ENCODE results near the gene NWD2.
"Not testable (repeated sequence)": the region's sequence is repeated elsewhere in the genome, so short reads cannot be mapped to it uniquely, and the experiment has no call there.

NWD2 gene

DNA sequence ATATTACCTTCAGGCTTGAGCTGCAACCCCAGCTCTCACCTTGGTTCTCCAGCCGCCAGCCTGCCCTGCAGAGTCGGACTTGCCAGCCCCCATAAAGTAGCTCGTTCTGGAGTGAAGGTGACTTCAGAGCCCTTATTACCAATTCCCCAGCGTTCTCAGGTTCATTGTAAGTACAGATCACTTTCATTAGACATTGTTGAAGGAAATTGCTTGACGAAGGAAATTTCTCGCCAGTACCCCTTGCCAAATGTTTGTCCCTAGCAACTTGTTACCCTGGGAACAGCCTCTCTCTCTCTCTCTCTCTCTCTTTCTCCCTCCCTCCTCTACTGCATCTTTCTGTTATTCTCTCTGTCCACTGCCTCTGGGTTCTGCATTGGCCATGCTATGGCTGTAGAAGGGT, 153.0 kb downstream of the NWD2 start:
- Mint-ChIP-seq H3K36me3 (no peaks in the 10 kb centered on the region), H3K27ac (no peak overlapping the region), H3K4me3 (no peak overlapping the region), H3K4me1 (no peaks in the 10 kb centered on the region), H3K9me3 (peaks cover 3% of the 10 kb centered on the region)
- no peak for DNase-seq (ENCODE audit: low spot score in 2 of 2)
- no peak for ATAC-seq

DNA sequence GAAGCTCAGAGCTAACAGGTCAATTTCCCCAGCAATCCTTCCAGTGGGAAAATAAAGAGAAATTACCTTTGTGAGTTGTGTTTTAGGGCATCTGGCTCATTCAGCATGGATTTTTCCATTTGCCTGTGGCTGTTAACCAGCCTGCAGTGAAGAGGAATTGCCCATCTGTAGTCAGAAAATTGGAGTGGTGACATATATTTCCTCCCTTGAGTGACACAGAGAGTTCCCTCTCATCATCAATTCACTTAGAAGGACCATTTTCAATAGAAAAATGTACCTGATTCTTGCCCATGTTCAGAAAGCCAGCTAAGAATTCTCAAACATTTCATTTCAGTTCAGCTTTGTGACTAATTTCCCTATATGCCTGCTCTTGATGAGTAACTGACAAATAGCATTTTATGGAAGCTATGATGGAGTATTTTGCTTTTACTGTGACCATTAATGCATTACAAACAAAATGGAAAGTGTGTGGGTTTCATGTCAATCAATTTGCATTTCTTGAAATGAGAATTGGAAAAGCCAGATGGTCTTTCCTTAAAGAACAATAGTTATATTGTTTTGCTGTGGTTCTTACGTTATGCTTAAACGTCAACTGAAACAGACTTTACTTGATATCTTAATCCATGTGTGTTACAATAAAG, 155.8 kb downstream of the NWD2 start:
- peak; percentile 42 for ATAC-seq
- Mint-ChIP-seq H3K9me3 (peaks cover 3% of the 10 kb centered on the region), H3K4me3 (no peak overlapping the region), H3K27ac (no peak overlapping the region), H3K4me1 (no peaks in the 10 kb centered on the region), H3K36me3 (no peaks in the 10 kb centered on the region)
- no peak for DNase-seq (ENCODE audit: low spot score in 2 of 2)

DNA sequence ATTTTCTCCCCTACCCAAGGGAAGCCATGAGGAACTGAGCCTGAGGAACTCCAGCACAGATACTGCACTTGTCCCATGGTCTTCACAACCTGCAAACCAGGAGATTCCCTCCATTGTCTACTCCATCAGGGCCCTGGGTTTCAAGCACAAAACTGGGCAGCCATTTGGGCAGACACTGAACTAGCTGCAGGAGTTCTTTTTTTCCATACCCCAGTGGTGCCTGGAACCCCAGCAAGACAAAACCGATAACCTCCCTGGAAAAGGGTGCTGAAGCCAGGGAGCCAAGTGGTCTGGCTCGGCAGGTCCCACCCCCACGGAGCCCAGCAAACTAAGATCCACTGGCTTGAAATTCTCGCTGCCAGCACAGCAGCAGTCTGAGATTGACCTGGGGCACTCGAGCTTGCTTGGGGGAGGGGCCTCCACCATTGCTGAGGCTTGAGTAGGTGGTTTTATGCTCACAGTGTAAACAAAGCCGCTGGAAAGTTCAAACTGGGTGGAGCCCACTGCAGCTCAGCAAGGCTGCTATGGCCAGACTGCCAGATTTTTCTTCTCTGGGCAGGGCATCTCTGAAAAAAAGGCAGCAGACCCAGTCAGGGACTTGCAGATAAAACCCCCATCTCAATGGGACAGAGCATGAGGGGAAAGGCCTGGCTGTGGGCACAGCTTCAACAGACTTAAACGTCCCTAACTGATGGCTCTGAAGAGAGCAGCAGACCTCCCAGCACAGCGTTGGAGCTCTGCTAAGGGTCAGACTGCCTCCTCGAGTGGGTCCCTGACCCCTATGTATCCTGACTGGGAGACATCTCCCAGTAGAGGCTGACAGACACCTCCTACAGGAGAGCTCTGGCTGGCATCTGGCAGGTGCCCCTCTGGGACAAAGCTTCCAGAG, 163.6 kb downstream of the NWD2 start:
- ATAC-seq; H3K4me1 Mint-ChIP-seq; H3K9me3 Mint-ChIP-seq; DNase-seq (ENCODE audit: low spot score in 2 of 2); H3K27ac Mint-ChIP-seq; H3K4me3 Mint-ChIP-seq; H3K36me3 Mint-ChIP-seq: not testable (repeated sequence)

DNA sequence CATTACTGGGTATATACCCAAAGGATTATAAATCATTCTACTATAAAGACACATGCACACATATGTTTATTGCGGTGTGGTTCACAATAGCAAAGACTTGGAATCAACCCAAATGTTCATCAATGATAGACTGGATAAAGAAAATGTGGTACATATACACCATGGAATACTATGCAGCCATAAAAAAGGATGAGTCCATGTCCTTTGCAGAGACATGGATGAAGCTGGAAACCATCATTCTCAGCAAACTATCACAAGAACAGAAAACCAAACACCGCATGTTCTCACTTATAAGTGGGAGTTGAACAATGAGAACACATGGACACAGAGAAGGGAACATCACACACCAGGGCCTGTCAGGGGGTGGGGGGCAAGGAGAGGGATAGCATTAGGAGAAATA, 169.1 kb downstream of the NWD2 start:
- H3K4me3 Mint-ChIP-seq; DNase-seq (ENCODE audit: low spot score in 2 of 2); H3K4me1 Mint-ChIP-seq; H3K27ac Mint-ChIP-seq; H3K36me3 Mint-ChIP-seq; H3K9me3 Mint-ChIP-seq; ATAC-seq: not testable (repeated sequence)

DNA sequence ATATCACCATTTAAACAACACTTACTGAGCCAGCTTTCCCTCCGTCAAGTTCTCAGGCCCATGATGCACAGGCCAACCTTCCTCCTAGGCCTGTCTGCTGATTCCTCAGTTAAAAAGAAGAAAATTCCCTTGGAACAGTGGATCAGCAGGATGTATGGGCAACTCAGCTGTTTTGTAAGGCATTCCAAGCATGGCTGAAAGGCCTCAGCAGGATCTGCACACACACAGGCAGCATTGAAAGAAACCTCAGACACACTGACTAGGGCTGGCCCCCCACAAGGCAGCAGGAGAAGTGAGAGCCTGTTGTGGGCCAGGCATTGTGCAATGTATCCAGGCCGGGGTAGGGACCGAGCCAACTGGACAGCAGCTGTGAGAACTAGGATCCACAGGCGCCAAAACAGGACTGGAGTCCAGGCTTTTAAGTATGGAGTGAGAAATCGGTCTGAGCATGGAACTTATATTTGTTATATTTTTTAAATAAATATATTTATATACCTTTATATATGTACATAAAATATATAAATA, 171.4 kb downstream of the NWD2 start:
- Mint-ChIP-seq H3K27ac (no peak overlapping the region), H3K36me3 (no peaks in the 10 kb centered on the region), H3K4me3 (no peak overlapping the region), H3K9me3 (no peaks in the 10 kb centered on the region), H3K4me1 (no peaks in the 10 kb centered on the region)
- ATAC-seq (no peak), DNase-seq (ENCODE audit: low spot score in 2 of 2) (no peak)

DNA sequence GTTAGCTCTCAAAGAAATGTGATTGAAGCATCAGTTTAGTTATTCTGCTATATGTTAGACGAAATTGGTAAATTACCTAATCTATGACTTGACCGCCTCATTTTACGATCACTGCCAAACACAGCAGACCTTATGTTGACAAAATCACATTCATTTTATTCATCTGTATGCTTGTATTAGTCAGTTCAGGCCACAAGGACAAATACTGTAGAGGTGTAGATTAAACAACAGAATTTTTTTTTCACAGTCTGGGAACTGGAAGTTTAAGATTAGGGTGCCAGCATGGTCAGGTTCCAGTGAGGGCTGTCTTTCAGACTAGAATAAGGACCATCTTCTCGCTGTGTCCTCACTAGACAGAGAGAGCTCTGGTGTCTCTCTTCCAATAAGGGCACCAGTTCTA, 177.1 kb downstream of the NWD2 start:
- no peaks in the 10 kb centered on the region for H3K36me3 Mint-ChIP-seq
- no peak overlapping the region for H3K4me3 Mint-ChIP-seq
- no peak overlapping the region for H3K27ac Mint-ChIP-seq
- no peak for ATAC-seq
- no peak for DNase-seq (ENCODE audit: low spot score in 2 of 2)
- H3K9me3 Mint-ChIP-seq: no peaks in the 10 kb centered on the region
- H3K4me1 Mint-ChIP-seq: no peaks in the 10 kb centered on the region

DNA sequence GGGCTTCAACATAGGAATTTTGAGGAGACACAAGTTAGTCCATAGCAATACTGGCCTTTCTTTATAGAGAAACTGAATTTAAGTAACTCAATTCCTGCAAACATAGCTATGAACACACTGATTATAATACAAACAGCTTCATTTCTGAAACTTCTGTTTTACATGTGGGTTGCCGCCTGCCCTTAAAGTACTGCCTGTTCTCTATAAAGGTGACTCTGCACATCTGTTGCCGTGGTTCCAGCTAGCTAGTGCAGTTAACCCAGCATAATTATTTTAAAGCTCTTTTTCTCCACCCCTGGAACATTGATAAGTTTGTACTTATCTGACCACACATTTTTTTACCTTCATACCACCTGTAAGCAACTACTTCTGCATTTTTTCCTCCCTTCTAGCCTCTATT, 177.6 kb downstream of the NWD2 start:
- Mint-ChIP-seq H3K9me3 (no peaks in the 10 kb centered on the region), H3K27ac (no peak overlapping the region), H3K4me3 (no peak overlapping the region), H3K4me1 (no peaks in the 10 kb centered on the region), H3K36me3 (no peaks in the 10 kb centered on the region)
- DNase-seq (ENCODE audit: low spot score in 2 of 2): no peak
- no peak for ATAC-seq

DNA sequence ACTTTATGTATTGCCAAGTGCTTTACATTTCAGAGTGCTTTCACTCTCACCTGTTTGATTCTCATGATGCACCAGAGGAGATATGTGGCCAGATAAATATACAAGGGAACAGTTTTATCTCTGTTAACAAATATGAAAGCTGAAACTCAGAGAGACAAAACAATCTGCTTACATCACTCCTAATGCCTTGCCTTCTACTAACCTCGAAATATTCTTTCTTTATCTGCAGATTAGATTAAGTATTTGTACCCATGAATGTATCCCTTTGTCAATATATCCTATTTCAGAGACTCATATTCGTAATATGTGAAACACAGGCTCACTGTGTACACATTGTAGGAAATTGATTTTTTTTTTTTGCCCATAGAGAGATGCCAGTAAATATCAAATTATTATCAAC, 178.1 kb downstream of the NWD2 start:
- ATAC-seq: no peak
- Mint-ChIP-seq H3K9me3 (no peaks in the 10 kb centered on the region), H3K4me3 (no peak overlapping the region), H3K36me3 (no peaks in the 10 kb centered on the region), H3K27ac (no peak overlapping the region), H3K4me1 (no peaks in the 10 kb centered on the region)
- no peak for DNase-seq (ENCODE audit: low spot score in 2 of 2)

DNA sequence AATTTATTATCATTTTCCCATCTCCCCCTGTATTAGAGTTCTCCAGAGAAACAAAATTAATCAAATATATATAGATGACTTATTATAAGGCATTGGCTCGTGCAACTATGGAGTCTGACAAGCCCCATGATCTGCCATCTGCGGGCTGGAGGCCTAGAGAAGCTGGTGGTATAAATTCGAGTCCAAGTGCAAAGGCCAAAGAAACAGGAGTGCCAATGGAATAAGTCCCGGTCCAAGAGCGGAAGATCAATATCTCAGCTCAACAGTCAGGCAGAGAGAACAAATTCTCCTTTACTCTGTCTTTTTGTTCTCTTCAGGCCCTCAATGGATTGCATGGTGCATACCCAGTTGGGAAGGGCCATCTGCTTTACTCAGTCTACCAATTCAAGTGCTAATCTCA, 178.8 kb downstream of the NWD2 start:
- Mint-ChIP-seq H3K4me3 (no peak overlapping the region), H3K9me3 (no peaks in the 10 kb centered on the region), H3K4me1 (no peaks in the 10 kb centered on the region), H3K27ac (no peak overlapping the region), H3K36me3 (no peaks in the 10 kb centered on the region)
- DNase-seq (ENCODE audit: low spot score in 2 of 2): no peak
- no peak for ATAC-seq

DNA sequence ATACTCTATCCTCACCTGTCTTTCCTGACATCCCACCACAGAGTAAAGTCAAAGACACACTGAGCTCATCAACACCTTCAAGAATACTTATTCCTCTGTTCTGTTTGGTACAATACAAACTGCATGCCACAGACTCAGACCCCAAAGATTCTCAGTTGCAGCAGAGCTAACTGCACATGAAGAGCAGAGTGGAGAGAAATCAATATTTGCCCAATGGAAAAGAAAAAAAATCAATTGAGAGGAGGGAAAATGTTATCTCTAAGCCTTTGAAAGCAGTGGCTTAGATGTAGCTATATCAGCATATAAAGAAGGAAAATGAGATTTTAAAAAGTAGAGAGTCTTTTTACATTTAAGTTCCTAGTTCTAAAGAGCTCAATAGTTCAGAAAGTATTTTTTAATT, 180.2 kb downstream of the NWD2 start:
- ATAC-seq (no peak), DNase-seq (ENCODE audit: low spot score in 2 of 2) (no peak)
- Mint-ChIP-seq H3K9me3 (no peaks in the 10 kb centered on the region), H3K36me3 (no peaks in the 10 kb centered on the region), H3K4me1 (no peaks in the 10 kb centered on the region), H3K4me3 (no peak overlapping the region), H3K27ac (no peak overlapping the region)

DNA sequence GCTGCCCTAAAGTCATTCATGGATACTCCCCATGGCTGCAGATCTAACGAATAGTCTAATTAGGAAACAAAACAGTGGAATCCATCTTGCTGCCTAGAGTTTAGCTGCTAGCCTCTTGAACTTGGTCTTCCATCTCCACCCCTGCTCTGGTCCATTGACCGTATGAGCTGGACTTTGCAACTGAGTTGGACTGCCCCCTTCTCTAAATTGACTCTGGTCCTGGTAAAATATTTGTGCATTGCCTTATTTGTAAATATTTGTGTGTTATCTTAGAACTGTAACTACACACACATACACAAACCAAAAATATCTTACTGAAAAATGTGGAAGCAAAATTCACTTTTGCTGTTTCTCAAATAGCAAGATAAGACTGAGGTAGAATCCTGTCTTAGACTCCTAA, 181.3 kb downstream of the NWD2 start:
- H3K4me3 Mint-ChIP-seq: no peak overlapping the region
- ATAC-seq (no peak), DNase-seq (ENCODE audit: low spot score in 2 of 2) (no peak)
- no peak overlapping the region for H3K27ac Mint-ChIP-seq
- no peaks in the 10 kb centered on the region for H3K4me1 Mint-ChIP-seq
- no peaks in the 10 kb centered on the region for H3K36me3 Mint-ChIP-seq
- H3K9me3 Mint-ChIP-seq: no peaks in the 10 kb centered on the region

DNA sequence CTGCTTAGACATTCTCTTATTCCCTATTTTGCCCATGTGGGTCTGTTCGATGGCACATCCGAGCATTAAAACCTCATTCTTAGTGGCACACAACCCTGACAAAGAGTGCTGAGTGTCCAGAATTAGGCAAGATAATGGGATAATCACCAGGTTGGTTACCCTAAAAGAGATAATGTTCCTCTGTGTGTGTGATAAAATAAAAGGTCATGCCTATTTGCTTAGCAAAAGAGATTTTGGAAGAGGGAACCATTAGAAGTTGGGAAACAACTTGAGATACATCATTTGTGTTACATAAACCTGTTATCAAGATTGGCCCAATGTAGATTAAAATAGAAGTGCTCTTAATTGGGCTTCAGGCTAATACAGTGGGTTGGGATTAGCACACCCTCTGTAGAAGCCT, 182.7 kb downstream of the NWD2 start:
- no peak overlapping the region for H3K4me3 Mint-ChIP-seq
- ATAC-seq (no peak), DNase-seq (ENCODE audit: low spot score in 2 of 2) (no peak)
- H3K36me3 Mint-ChIP-seq: no peaks in the 10 kb centered on the region
- H3K27ac Mint-ChIP-seq: no peak overlapping the region
- no peaks in the 10 kb centered on the region for H3K9me3 Mint-ChIP-seq
- H3K4me1 Mint-ChIP-seq: no peaks in the 10 kb centered on the region

DNA sequence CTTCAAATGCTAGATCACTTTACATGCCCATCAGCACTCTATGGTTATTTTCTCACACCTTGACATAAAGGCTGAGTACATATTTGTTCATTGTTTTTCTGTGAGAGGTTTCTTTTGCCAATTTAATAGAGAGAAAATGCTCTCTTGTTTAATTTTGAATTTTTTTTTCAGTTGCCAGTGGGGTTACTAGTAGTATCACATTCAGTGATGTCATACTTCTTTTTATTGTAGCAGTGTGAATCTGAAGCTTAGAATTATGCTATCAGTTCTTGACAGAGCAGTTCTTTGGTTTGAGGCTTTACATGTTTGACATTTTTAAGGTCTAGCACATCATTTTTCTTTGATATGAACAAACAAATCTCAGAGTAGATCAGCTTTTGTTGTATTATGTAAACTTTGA, 185.4 kb downstream of the NWD2 start:
- H3K4me3 Mint-ChIP-seq: no peak overlapping the region
- no peaks in the 10 kb centered on the region for H3K9me3 Mint-ChIP-seq
- no peak for ATAC-seq
- H3K36me3 Mint-ChIP-seq: no peaks in the 10 kb centered on the region
- no peak for DNase-seq (ENCODE audit: low spot score in 2 of 2)
- no peak overlapping the region for H3K27ac Mint-ChIP-seq
- H3K4me1 Mint-ChIP-seq: no peaks in the 10 kb centered on the region

DNA sequence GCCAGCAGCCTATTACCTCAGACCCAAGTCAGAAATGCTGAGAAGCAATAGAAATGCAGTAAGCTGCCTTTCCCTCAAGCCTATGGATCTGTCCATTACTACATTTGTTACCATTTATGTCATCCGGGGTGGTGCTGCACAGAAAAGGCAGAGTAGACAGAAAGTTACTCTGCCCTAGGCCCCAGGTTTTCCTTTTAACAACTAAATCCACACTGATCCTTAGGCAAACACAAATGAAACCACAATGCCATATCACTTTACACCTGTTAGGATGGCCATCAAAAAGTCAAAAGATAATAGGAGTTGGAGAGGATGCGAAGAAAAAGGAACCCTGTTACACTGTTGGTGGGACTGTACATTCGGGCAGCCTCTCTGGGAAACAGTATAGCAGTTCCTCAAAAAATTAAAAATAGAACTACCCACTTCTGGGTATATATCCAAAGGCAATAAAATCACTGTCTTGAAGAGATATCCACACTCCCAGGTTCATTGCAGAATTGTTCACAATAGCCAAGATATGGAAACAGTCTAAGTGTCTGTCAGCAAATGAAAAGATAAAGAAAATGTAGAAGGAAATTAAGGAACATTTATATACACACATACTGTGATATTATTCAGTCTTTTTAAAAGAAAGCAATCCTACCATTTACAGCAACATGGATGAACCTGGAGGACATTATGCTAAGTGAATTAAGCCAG, 186.3 kb downstream of the NWD2 start:
- ATAC-seq (no peak), DNase-seq (ENCODE audit: low spot score in 2 of 2) (no peak)
- H3K27ac Mint-ChIP-seq: no peak overlapping the region
- H3K4me1 Mint-ChIP-seq: no peaks in the 10 kb centered on the region
- H3K4me3 Mint-ChIP-seq: no peak overlapping the region
- H3K9me3 Mint-ChIP-seq: no peaks in the 10 kb centered on the region
- H3K36me3 Mint-ChIP-seq: no peaks in the 10 kb centered on the region

DNA sequence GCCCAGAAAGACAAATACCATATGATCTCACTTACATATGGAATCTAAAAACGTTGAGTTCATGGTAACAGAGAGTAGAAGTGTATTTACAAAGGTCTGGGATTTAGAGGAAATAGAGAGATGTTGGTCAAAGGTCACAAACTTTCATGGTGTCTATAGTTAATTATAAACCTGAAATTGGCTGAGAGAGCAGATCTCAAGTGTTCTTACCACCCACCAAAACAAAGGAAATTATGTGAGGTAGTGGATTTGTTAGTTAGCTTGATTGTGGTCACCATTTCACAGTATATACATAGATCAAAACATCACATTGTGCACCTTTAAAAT, 186.8 kb downstream of the NWD2 start:
- Mint-ChIP-seq H3K4me3 (no peak overlapping the region), H3K27ac (no peak overlapping the region)
- ATAC-seq: no peak

DNA sequence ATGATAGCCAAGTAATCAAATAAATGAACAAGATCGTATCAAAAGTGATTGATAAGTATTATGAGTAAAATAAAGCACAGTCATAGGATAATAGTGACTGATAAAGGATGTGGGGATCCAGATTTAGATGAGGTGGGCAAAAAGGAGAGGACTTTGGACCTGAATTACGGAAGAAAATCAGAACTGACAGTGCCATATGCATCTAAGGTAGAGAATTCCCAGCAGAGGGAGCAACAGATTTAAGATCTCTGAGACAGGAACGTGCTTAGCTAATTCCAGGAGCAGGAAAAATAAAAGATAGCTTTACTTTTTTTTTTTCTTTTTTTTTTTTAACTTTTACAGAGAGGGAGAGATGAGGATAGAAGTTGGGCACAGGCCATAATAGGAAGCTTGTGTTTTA, 189.9 kb downstream of the NWD2 start:
- no peaks in the 10 kb centered on the region for H3K36me3 Mint-ChIP-seq
- no peak overlapping the region for H3K27ac Mint-ChIP-seq
- no peaks in the 10 kb centered on the region for H3K4me1 Mint-ChIP-seq

More for the DNA sequence above, 186.8 kb downstream of the NWD2 start:
- Mint-ChIP-seq H3K36me3 (no peaks in the 10 kb centered on the region), H3K9me3 (no peaks in the 10 kb centered on the region), H3K4me1 (no peaks in the 10 kb centered on the region)
- no peak for DNase-seq (ENCODE audit: low spot score in 2 of 2)

More for the DNA sequence above, 189.9 kb downstream of the NWD2 start:
- no peak for DNase-seq (ENCODE audit: low spot score in 2 of 2)
- Mint-ChIP-seq H3K9me3 (no peaks in the 10 kb centered on the region), H3K4me3 (no peak overlapping the region)
- ATAC-seq: no peak
